ENCODE results near the gene CALHM5. TPM values are rescaled to one million over a fixed set of nuclear protein-coding genes. Genes with fewer than 3 reads are reported as not detected.
"Not testable (repeated sequence)": the region's sequence is repeated elsewhere in the genome, so short reads cannot be mapped to it uniquely, and the experiment has no call there.

Gene CALHM5
- polyA plus RNA-seq, 1 donor, result 0.91 TPM

- DNase-seq, result no peak
- no peaks in the 10 kb centered on the region for H3K9me3 ChIP-seq (ENCODE audit: control insufficient read depth, low read depth, low read length)
- no peaks in the 10 kb centered on the region for H3K36me3 ChIP-seq (ENCODE audit: control insufficient read depth, insufficient read depth, low read length)
- WGBS (ENCODE audit: insufficient coverage, low lambda C conversion rate), result 83% methylated on average over 1 of the region's 1 CpG
- H3K4me1 ChIP-seq (ENCODE audit: control insufficient read depth, insufficient read depth, low read length), result no peaks in the 10 kb centered on the region
- no peak overlapping the region for H3K4me3 ChIP-seq (ENCODE audit: low read length)
- H3K27ac ChIP-seq (ENCODE audit: low read length), result no peak overlapping the region
- H3K27me3 ChIP-seq (ENCODE audit: control insufficient read depth, insufficient read depth, low read length), result no peaks in the 10 kb centered on the region
Measured at GRCh38 chr6:116475141-116475540, 36.3 kb upstream of the CALHM5 start.

GRCh38 chr6:116476002-116476678 lies 35.3 kb upstream of the CALHM5 start:
- no CpG with 5 or more reads among the region's 5 CpGs for WGBS (ENCODE audit: insufficient coverage, low lambda C conversion rate)
- H3K4me1 ChIP-seq (ENCODE audit: control insufficient read depth, insufficient read depth, low read length), result no peaks in the 10 kb centered on the region
- H3K4me3 ChIP-seq (ENCODE audit: low read length), result no peak overlapping the region
- H3K27ac ChIP-seq (ENCODE audit: low read length), result no peak overlapping the region
- no peaks in the 10 kb centered on the region for H3K27me3 ChIP-seq (ENCODE audit: control insufficient read depth, insufficient read depth, low read length)
- H3K9me3 ChIP-seq (ENCODE audit: control insufficient read depth, low read depth, low read length), result no peaks in the 10 kb centered on the region
- H3K36me3 ChIP-seq (ENCODE audit: control insufficient read depth, insufficient read depth, low read length), result no peaks in the 10 kb centered on the region
- DNase-seq, result no peak

GRCh38 chr6:116482780-116483179 lies 28.7 kb upstream of the CALHM5 start:
- Histone ChIP-seq H3K4me1 (ENCODE audit: control insufficient read depth, insufficient read depth, low read length) (peaks cover 2% of the 10 kb centered on the region), H3K27me3 (ENCODE audit: control insufficient read depth, insufficient read depth, low read length) (no peaks in the 10 kb centered on the region), H3K4me3 (ENCODE audit: low read length) (no peak overlapping the region), H3K27ac (ENCODE audit: low read length) (no peak overlapping the region), H3K36me3 (ENCODE audit: control insufficient read depth, insufficient read depth, low read length) (no peaks in the 10 kb centered on the region), H3K9me3 (ENCODE audit: control insufficient read depth, low read depth, low read length) (peaks cover 2% of the 10 kb centered on the region)
- DNase-seq, result no peak
- WGBS (ENCODE audit: insufficient coverage, low lambda C conversion rate), result 82% methylated on average over 1 of the region's 1 CpG

GRCh38 chr6:116483616-116484015 lies 27.8 kb upstream of the CALHM5 start:
- Histone ChIP-seq H3K9me3 (ENCODE audit: control insufficient read depth, low read depth, low read length) (peaks cover 2% of the 10 kb centered on the region), H3K27me3 (ENCODE audit: control insufficient read depth, insufficient read depth, low read length) (no peaks in the 10 kb centered on the region), H3K36me3 (ENCODE audit: control insufficient read depth, insufficient read depth, low read length) (no peaks in the 10 kb centered on the region), H3K4me3 (ENCODE audit: low read length) (no peak overlapping the region), H3K4me1 (ENCODE audit: control insufficient read depth, insufficient read depth, low read length) (peaks cover 2% of the 10 kb centered on the region), H3K27ac (ENCODE audit: low read length) (no peak overlapping the region)
- 20% methylated on average over 1 of the region's 2 CpGs for WGBS (ENCODE audit: insufficient coverage, low lambda C conversion rate)
- no peak for DNase-seq

GRCh38 chr6:116485559-116486184 lies 25.8 kb upstream of the CALHM5 start:
- H3K9me3 ChIP-seq (ENCODE audit: control insufficient read depth, low read depth, low read length), result peaks cover 2% of the 10 kb centered on the region
- 60% methylated on average over 1 of the region's 5 CpGs for WGBS (ENCODE audit: insufficient coverage, low lambda C conversion rate)
- no peaks in the 10 kb centered on the region for H3K27me3 ChIP-seq (ENCODE audit: control insufficient read depth, insufficient read depth, low read length)
- no peak for DNase-seq
- peaks cover 2% of the 10 kb centered on the region for H3K4me1 ChIP-seq (ENCODE audit: control insufficient read depth, insufficient read depth, low read length)
- H3K36me3 ChIP-seq (ENCODE audit: control insufficient read depth, insufficient read depth, low read length), result no peaks in the 10 kb centered on the region
- no peak overlapping the region for H3K27ac ChIP-seq (ENCODE audit: low read length)
- H3K4me3 ChIP-seq (ENCODE audit: low read length), result no peak overlapping the region

- no peaks in the 10 kb centered on the region for H3K36me3 ChIP-seq (ENCODE audit: control insufficient read depth, insufficient read depth, low read length)
- H3K4me3 ChIP-seq (ENCODE audit: low read length), result no peak overlapping the region
- no peak for DNase-seq
- H3K4me1 ChIP-seq (ENCODE audit: control insufficient read depth, insufficient read depth, low read length), result no peaks in the 10 kb centered on the region
- H3K27me3 ChIP-seq (ENCODE audit: control insufficient read depth, insufficient read depth, low read length), result no peaks in the 10 kb centered on the region
- no peak overlapping the region for H3K27ac ChIP-seq (ENCODE audit: low read length)
- WGBS (ENCODE audit: insufficient coverage, low lambda C conversion rate), result 100% methylated on average over 1 of the region's 1 CpG
- H3K9me3 ChIP-seq (ENCODE audit: control insufficient read depth, low read depth, low read length), result no peaks in the 10 kb centered on the region
Measured at GRCh38 chr6:116491610-116492330, 19.7 kb upstream of the CALHM5 start.

GRCh38 chr6:116492331-116493067 lies 18.9 kb upstream of the CALHM5 start:
- no peak overlapping the region for H3K4me3 ChIP-seq (ENCODE audit: low read length)
- no peaks in the 10 kb centered on the region for H3K4me1 ChIP-seq (ENCODE audit: control insufficient read depth, insufficient read depth, low read length)
- 67% methylated on average over 2 of the region's 6 CpGs for WGBS (ENCODE audit: insufficient coverage, low lambda C conversion rate)
- no peak for DNase-seq
- H3K27ac ChIP-seq (ENCODE audit: low read length), result no peak overlapping the region
- H3K36me3 ChIP-seq (ENCODE audit: control insufficient read depth, insufficient read depth, low read length), result no peaks in the 10 kb centered on the region
- H3K27me3 ChIP-seq (ENCODE audit: control insufficient read depth, insufficient read depth, low read length), result no peaks in the 10 kb centered on the region
- no peaks in the 10 kb centered on the region for H3K9me3 ChIP-seq (ENCODE audit: control insufficient read depth, low read depth, low read length)

- no CpG with 5 or more reads among the region's 1 CpG for WGBS (ENCODE audit: insufficient coverage, low lambda C conversion rate)
- DNase-seq, result not testable (repeated sequence)
Measured at GRCh38 chr6:116495161-116495560, 16.3 kb upstream of the CALHM5 start.

GRCh38 chr6:116497113-116497676 lies 14.2 kb upstream of the CALHM5 start:
- H3K27ac ChIP-seq (ENCODE audit: low read length), result no peak overlapping the region
- no peak for DNase-seq
- H3K9me3 ChIP-seq (ENCODE audit: control insufficient read depth, low read depth, low read length), result no peaks in the 10 kb centered on the region
- H3K36me3 ChIP-seq (ENCODE audit: control insufficient read depth, insufficient read depth, low read length), result no peaks in the 10 kb centered on the region
- 83% methylated on average over 1 of the region's 3 CpGs for WGBS (ENCODE audit: insufficient coverage, low lambda C conversion rate)
- no peaks in the 10 kb centered on the region for H3K27me3 ChIP-seq (ENCODE audit: control insufficient read depth, insufficient read depth, low read length)
- H3K4me1 ChIP-seq (ENCODE audit: control insufficient read depth, insufficient read depth, low read length), result no peaks in the 10 kb centered on the region
- H3K4me3 ChIP-seq (ENCODE audit: low read length), result no peak overlapping the region

More at GRCh38 chr6:116495161-116495560, 16.3 kb upstream of the CALHM5 start:
- not testable (repeated sequence) for H3K4me1 ChIP-seq (ENCODE audit: control insufficient read depth, insufficient read depth, low read length); H3K9me3 ChIP-seq (ENCODE audit: control insufficient read depth, low read depth, low read length); H3K27me3 ChIP-seq (ENCODE audit: control insufficient read depth, insufficient read depth, low read length); H3K27ac ChIP-seq (ENCODE audit: low read length); H3K36me3 ChIP-seq (ENCODE audit: control insufficient read depth, insufficient read depth, low read length); H3K4me3 ChIP-seq (ENCODE audit: low read length)

- Histone ChIP-seq H3K9me3 (ENCODE audit: control insufficient read depth, low read depth, low read length) (no peaks in the 10 kb centered on the region), H3K4me1 (ENCODE audit: control insufficient read depth, insufficient read depth, low read length) (no peaks in the 10 kb centered on the region), H3K4me3 (ENCODE audit: low read length) (no peak overlapping the region), H3K27me3 (ENCODE audit: control insufficient read depth, insufficient read depth, low read length) (no peaks in the 10 kb centered on the region), H3K36me3 (ENCODE audit: control insufficient read depth, insufficient read depth, low read length) (no peaks in the 10 kb centered on the region), H3K27ac (ENCODE audit: low read length) (no peak overlapping the region)
- DNase-seq, result no peak
- WGBS (ENCODE audit: insufficient coverage, low lambda C conversion rate), result no CpG with 5 or more reads among the region's 9 CpGs
Measured at GRCh38 chr6:116500969-116501433, 10.4 kb upstream of the CALHM5 start.
